ENCODE results near the gene UBE2D3.

UBE2D3 gene

GRCh38 chr4:102779204-102779603, 48.1 kb downstream of the UBE2D3 start:
- no peak for TF ChIP-seq CTCF (IDR thresholded peaks at IDR 0.05; ENCODE audit: insufficient read depth, missing control alignments)
- no peak for FAIRE-seq
- no peak for DNase-seq (ENCODE audit: insufficient read length, low spot score)

- no peak for TF ChIP-seq CTCF (IDR thresholded peaks at IDR 0.05; ENCODE audit: insufficient read depth, missing control alignments)
- DNase-seq (ENCODE audit: insufficient read length, low spot score) (no peak), FAIRE-seq (no peak)
Measured at GRCh38 chr4:102778720-102779119, 48.6 kb downstream of the UBE2D3 start.

- DNase-seq (ENCODE audit: insufficient read length, low spot score) = no peak
- FAIRE-seq = no peak
- TF ChIP-seq CTCF (IDR thresholded peaks at IDR 0.05; ENCODE audit: insufficient read depth, missing control alignments) = no peak
Measured at GRCh38 chr4:102775805-102776204, 51.5 kb downstream of the UBE2D3 start.

GRCh38 chr4:102774254-102774653, 53.1 kb downstream of the UBE2D3 start:
- no peak for FAIRE-seq
- no peak for DNase-seq (ENCODE audit: insufficient read length, low spot score)
- no peak for TF ChIP-seq CTCF (IDR thresholded peaks at IDR 0.05; ENCODE audit: insufficient read depth, missing control alignments)

GRCh38 chr4:102772738-102773340, 54.5 kb downstream of the UBE2D3 start:
- DNase-seq (ENCODE audit: insufficient read length, low spot score) = no peak
- no peak for FAIRE-seq
- TF ChIP-seq CTCF (IDR thresholded peaks at IDR 0.05; ENCODE audit: insufficient read depth, missing control alignments) = no peak

GRCh38 chr4:102764901-102765300, 62.5 kb downstream of the UBE2D3 start:
- DNase-seq (ENCODE audit: insufficient read length, low spot score) (no peak), FAIRE-seq (no peak)
- TF ChIP-seq CTCF (IDR thresholded peaks at IDR 0.05; ENCODE audit: insufficient read depth, missing control alignments) = no peak

GRCh38 chr4:102761906-102762305, 65.4 kb downstream of the UBE2D3 start:
- FAIRE-seq (no peak), DNase-seq (ENCODE audit: insufficient read length, low spot score) (no peak)
- no peak for TF ChIP-seq CTCF (IDR thresholded peaks at IDR 0.05; ENCODE audit: insufficient read depth, missing control alignments)
